Measurements from ENCODE around the gene NUP160.
A peak's percentile ranks its signal among the peaks of the same experiment; 100 is the strongest.
"Not testable (repeated sequence)": the region's sequence is repeated elsewhere in the genome, so short reads cannot be mapped to it uniquely, and the experiment has no call there.

The NUP160 gene

DNA sequence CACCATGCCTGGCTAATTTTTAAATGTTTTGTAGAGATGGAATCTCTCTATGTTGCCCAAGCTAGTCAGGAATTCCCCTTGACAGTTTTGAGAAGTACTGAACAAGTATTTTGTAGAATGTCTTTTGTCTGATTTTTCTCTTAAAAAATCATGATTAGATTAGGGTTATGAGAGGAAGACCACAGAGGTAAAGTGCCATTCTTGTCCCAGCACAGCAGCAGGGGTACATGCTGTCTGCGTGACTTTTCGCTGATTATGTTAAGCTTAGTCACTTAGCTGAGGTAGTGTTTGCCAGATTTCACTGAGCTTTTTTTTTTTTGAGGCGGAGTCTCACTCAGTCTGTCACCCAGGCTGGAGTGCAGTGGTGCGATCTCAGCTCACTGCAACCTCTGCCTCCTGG is 13.6 kb upstream of the NUP160 start:
- no peak for DNase-seq (ENCODE audit: low read depth in 2 of 2)

- DNase-seq (ENCODE audit: low read depth in 2 of 2), result no peak
Observed at GRCh38 chr11:47860536-47860935, 12.4 kb upstream of the NUP160 start.

DNA sequence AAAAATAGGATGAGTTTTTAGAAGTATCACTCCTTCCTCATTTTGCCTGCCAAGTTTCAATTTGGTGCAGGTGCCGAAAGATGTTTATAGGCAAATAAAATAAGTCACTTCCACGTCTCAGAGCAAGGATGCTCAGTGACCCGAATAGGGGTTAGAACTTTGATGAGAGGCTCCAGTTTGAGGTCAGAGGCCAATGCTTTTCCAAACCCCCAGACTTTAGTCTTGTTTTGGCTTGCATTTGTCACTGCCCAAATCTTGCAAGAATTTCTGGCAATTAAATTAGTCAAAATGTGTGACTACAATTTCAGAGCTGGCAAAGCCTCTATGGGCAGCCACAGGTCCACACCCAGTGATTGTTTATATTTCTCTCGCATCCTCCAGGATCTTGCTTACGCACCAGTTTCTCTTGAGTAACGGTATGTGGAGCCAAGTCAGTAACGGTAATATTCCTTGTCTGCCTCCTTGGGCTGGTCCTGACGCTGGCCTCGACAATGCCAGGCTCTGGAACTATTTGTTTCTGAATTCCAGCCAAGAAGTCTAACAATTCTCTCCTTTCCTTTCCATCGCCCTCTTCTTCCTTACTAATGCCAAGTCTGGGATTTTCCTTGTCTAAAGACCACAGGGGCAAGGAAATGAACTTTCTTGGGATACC is 9.9 kb upstream of the NUP160 start:
- DNase-seq (ENCODE audit: low read depth in 2 of 2), result no peak

DNA sequence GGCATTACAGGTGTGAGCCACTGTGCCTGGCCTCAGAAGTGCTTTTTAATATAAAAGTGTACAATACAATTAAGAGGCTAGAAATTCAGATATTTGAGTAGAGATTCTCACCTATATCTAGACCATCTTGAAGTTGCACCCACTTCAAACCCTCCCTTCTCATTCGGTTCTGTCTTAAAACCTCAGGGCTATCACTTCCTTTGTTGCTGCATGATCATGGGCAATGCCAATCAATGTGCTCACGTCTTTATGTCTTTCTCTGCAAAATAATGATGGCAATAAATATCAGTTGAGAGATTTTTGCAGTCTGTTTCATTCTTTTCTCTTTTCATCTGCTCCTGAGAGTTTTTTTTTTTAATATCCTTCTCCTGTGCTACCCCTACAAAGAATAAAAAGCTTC is 9.3 kb upstream of the NUP160 start:
- no peak for DNase-seq (ENCODE audit: low read depth in 2 of 2)

- no peak for DNase-seq (ENCODE audit: low read depth in 2 of 2)
Observed at GRCh38 chr11:47856186-47856585, 8.0 kb upstream of the NUP160 start.

DNA sequence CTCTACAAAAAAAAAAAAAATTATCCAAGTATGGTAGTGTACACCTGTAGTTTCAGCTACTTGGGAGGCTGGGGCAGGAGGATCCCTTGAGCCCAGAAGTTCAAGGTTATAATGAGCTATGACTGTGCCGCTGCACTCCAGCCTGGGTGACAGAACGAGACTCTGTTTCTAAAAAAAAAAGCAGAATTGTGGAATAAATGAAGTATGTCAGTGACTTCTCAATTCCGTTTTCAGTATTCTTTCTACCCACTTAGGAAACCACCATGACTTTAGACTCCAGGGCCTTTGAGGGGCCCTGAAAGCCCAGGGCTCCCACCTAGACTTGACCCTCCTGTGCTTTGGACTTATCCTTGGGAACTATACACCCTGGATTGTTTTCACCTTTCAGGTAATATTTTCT is 6.5 kb upstream of the NUP160 start:
- no peak for DNase-seq (ENCODE audit: low read depth in 2 of 2)

DNA sequence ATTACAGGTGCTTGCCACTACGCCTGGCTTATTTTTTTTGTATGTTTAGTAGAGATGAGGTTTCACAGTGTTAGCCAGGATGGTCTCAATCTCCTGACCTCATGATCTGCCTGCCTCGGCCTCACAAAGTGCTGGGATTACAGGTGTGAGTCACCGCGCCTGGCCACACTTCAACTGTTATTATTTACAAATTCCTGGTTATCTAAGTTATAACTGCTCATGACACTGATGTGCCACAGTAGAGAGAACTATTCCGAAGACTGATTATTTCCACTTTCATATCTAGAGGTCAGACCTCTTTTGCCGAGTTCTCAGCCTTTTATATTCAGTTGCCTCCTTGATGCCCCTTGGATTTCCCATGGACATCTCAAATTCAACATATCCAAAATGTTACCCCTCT is 3.9 kb upstream of the NUP160 start:
- no peak for DNase-seq (ENCODE audit: low read depth in 2 of 2)

GRCh38 chr11:47850337-47850736 is 2.2 kb upstream of the NUP160 start:
- DNase-seq (ENCODE audit: low read depth in 2 of 2), result no peak

DNA sequence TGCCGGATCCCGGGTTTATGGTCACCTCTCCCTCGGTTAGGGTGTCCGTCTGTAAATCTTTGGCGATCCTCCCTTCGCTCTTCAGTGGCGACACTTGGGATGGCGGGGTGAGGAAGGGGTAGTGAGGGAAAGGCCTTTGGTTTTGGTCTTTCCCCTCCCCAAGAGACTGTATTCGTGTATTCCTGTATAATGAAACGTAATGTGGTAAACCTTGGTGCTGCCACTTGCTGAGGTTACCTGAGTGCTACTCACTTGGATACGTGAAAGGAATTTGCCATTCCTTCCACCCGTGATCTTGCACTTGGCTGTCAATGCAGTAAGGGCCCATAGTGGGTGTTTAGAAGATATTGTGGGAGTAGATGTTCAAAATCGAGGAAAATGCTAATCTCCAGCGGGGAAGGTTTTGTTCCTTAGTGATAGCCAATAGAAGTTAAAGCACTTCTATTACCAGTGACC is 578 bp upstream of the NUP160 start:
- no peak for DNase-seq (ENCODE audit: low read depth in 2 of 2)

GRCh38 chr11:47847537-47847891 is 636 bp downstream of the NUP160 start:
- DNase-seq (ENCODE audit: low read depth in 2 of 2), result no peak

- DNase-seq (ENCODE audit: low read depth in 2 of 2), result no peak
Observed at GRCh38 chr11:47846998-47847397, 1.2 kb downstream of the NUP160 start.

- no peak for DNase-seq (ENCODE audit: low read depth in 2 of 2)
Observed at GRCh38 chr11:47843361-47844055, 4.6 kb downstream of the NUP160 start.

DNA sequence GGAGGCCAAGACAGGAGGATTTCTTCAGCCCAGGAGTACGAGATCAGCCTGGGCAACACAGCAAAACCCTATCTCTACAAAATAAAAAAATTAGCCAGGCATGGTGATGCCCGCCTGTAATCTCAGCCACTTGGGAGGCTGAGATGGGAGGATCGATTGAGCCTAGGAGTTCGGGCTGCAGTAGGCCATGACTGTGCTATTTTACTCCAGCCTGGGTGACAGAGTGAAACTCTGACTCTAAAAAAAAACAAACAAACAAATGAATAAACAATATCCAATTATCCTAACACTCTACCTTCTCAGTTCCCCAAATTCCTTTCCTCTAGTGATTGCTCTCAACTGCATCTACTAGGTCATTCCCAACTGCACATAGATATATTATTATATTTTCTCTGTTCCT is 5.4 kb downstream of the NUP160 start:
- DNase-seq (ENCODE audit: low read depth in 2 of 2), result no peak

DNA sequence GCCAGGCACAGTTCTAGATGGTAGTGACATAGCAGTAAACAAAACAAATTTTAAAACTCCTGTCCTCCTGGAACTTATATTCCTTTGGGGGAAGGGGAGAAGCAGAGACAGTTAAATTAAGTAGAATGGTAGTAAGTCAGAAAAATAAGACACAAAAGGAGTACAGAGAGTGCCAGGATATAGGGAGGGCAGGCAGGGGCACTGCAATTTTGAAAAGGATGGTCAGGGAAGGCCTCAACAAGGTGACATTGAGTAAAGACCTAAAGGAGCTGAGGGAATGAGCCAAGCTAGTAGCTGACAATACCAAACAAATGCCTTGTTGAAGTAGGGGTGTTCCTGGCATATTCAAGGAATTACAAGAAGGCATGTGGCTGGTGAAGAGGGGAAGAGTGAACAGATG is 10.2 kb downstream of the NUP160 start:
- no peak for DNase-seq (ENCODE audit: low read depth in 2 of 2)

DNA sequence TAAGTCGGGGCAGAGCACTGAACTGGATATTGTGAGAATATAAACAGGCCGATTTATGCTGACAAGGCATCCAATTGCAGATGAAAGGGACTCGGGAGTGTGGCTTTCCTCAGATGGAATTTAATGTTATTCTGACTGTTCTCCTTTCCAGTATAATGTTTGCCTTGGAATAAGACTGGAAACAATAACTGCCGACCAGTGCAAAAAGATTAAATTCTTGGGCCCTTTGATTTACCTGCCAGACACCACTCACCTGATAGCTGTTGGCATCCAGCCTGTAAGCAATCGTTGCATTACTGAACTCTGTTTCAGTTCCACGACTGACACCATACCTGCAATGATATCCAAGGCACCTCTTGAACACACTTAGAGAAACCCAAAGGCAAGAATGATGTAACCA is 10.9 kb downstream of the NUP160 start:
- no peak for DNase-seq (ENCODE audit: low read depth in 2 of 2)

- DNase-seq (ENCODE audit: low read depth in 2 of 2), result not testable (repeated sequence)
Observed at GRCh38 chr11:47830013-47830412, 18.1 kb downstream of the NUP160 start.

- DNase-seq (ENCODE audit: low read depth in 2 of 2), result no peak
Observed at GRCh38 chr11:47828284-47828683, 19.9 kb downstream of the NUP160 start.

DNA sequence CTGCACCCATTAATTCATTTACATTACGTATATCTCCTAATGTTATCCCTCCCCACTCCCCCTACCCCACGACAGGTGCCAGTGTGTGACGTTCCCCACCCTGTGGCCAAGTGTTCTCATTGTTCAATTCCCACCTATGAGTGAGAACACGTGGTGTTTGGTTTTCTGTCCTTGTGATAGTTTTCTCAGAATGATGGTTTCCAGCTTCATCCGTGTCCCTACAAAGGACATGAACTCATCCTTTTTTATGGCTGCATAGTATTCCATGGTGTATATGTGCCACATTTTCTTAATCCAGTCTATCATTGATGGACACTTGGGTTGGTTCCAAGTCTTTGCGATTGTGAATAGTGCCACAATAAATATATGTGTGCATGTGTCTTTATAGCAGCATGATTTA is 25.5 kb downstream of the NUP160 start:
- not testable (repeated sequence) for DNase-seq (ENCODE audit: low read depth in 2 of 2)

DNA sequence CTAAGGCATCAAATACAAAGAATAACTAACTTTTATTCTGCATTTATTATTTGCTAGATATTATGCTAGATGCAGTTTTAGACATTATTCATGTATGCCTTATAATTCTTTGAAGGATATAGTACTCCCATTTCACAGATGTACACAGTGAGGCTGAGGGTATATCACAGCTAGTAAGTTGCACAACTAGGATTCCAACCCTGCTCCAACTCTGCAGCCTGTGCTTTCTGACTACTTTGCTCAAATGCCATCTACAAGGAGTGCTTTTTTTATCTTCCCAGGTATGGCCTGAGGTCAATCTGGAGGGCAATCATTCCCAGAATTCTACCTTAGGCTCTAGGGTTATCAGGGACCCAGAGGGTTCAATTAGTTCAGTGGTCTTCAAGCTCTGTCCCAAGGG is 28.4 kb downstream of the NUP160 start:
- no peak for DNase-seq (ENCODE audit: low read depth in 2 of 2)

GRCh38 chr11:47800759-47801158 is 47.4 kb downstream of the NUP160 start:
- no peak for DNase-seq (ENCODE audit: low read depth in 2 of 2)

DNA sequence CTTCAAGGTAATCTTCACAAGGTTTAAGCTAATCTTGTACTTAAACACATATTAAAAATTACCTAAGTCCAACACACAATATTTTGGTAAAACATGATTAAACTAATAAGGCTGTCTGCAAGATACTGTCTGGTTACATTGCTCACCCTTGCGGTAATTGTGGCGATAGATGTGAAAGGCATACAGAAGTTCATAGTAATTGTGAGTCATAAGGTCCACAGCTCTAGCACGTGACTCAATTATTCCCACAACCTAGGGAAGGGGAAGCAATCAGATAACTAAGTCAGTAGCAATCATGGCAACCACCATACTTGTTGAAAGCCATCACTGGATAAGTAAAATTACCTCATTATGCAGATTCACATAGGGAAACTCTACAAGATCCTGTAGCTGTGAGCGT is 50.5 kb downstream of the NUP160 start:
- peak; percentile 15 to 49 for DNase-seq (ENCODE audit: low read depth in 2 of 2)

GRCh38 chr11:47791774-47792430 is 56.2 kb downstream of the NUP160 start:
- no peak for DNase-seq (ENCODE audit: low read depth in 2 of 2)

GRCh38 chr11:47790017-47790416 is 58.1 kb downstream of the NUP160 start:
- not testable (repeated sequence) for DNase-seq (ENCODE audit: low read depth in 2 of 2)

Measured in stimulated activated CD4-positive, alpha-beta T cell treated with anti-CD3 and anti-CD28 coated beads, Interleukin-4, amount 100 ng/mL, for 48 hours (primary cell).